ENCODE results near the gene COL6A2.
A peak's percentile ranks its signal among the peaks of the same experiment; 100 is the strongest.
"Not testable (repeated sequence)": the region's sequence is repeated elsewhere in the genome, so short reads cannot be mapped to it uniquely, and the experiment has no call there.

The COL6A2 gene

GRCh38 chr21:46126309-46127238, 28.7 kb downstream of the COL6A2 start:
- peak; percentile 47 for DNase-seq

- peak; percentile 49 for DNase-seq
These were observed 29.6 kb downstream of the COL6A2 start for GRCh38 chr21:46127239-46128105.

- DNase-seq = peak; percentile 63
These were observed 30.4 kb downstream of the COL6A2 start for GRCh38 chr21:46128106-46128932.

- DNase-seq = peak; percentile 47
These were observed 31.1 kb downstream of the COL6A2 start for GRCh38 chr21:46128933-46129571.

- no peak for DNase-seq
These were observed 32.1 kb downstream of the COL6A2 start for GRCh38 chr21:46129846-46130651.

- DNase-seq = no peak
These were observed 33.1 kb downstream of the COL6A2 start for GRCh38 chr21:46130831-46131587.

GRCh38 chr21:46131588-46131837, 33.6 kb downstream of the COL6A2 start:
- DNase-seq = no peak

- DNase-seq = no peak
These were observed 34.1 kb downstream of the COL6A2 start for GRCh38 chr21:46131838-46132651.

GRCh38 chr21:46135782-46136395, 38.0 kb downstream of the COL6A2 start:
- no peak for DNase-seq

- DNase-seq = no peak
These were observed 38.9 kb downstream of the COL6A2 start for GRCh38 chr21:46136739-46137349.

GRCh38 chr21:46137908-46138307, 40.0 kb downstream of the COL6A2 start:
- DNase-seq = no peak

GRCh38 chr21:46138383-46138970, 40.6 kb downstream of the COL6A2 start:
- DNase-seq = no peak

- no peak for DNase-seq
These were observed 41.8 kb downstream of the COL6A2 start for GRCh38 chr21:46139686-46140085.

- DNase-seq = not testable (repeated sequence)
These were observed 42.6 kb downstream of the COL6A2 start for GRCh38 chr21:46140352-46141003.

GRCh38 chr21:46141767-46142581, 44.1 kb downstream of the COL6A2 start:
- DNase-seq = no peak

- no peak for DNase-seq
These were observed 44.9 kb downstream of the COL6A2 start for GRCh38 chr21:46142582-46143473.
